ENCODE results near the gene TMEM258.

DNA sequence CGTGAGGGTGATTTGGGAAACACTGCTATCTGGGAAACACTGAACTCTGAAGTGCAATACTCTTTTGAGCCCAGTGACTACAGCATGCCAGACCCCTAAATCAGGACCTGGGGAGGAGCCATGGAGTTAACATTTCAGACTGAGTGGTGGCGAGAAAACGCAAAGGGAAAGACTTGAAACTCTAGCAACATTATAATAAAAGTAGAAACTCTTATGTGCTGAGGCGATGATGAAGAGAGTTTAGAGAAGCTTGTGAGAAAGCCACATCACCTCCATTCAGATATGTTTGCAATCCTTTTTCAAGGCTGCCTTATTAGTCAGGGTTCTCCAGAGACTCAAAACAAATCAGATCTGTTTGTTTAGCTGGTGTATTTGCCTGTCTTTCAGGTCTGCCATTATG is 2.2 kb upstream of the TMEM258 start:
- TF ChIP-seq, protein P1, sequence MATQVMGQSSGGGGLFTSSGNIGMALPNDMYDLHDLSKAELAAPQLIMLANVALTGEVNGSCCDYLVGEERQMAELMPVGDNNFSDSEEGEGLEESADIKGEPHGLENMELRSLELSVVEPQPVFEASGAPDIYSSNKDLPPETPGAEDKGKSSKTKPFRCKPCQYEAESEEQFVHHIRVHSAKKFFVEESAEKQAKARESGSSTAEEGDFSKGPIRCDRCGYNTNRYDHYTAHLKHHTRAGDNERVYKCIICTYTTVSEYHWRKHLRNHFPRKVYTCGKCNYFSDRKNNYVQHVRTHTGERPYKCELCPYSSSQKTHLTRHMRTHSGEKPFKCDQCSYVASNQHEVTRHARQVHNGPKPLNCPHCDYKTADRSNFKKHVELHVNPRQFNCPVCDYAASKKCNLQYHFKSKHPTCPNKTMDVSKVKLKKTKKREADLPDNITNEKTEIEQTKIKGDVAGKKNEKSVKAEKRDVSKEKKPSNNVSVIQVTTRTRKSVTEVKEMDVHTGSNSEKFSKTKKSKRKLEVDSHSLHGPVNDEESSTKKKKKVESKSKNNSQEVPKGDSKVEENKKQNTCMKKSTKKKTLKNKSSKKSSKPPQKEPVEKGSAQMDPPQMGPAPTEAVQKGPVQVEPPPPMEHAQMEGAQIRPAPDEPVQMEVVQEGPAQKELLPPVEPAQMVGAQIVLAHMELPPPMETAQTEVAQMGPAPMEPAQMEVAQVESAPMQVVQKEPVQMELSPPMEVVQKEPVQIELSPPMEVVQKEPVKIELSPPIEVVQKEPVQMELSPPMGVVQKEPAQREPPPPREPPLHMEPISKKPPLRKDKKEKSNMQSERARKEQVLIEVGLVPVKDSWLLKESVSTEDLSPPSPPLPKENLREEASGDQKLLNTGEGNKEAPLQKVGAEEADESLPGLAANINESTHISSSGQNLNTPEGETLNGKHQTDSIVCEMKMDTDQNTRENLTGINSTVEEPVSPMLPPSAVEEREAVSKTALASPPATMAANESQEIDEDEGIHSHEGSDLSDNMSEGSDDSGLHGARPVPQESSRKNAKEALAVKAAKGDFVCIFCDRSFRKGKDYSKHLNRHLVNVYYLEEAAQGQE (IDR thresholded peaks at IDR 0.05; ENCODE audit: insufficient read depth in 1 of 2, low read depth in 2 of 2, low read length in 2 of 2) = no peak
- no peak for TF ChIP-seq POLR2AphosphoS5 (IDR thresholded peaks at IDR 0.05; ENCODE audit: low read depth, low read length)
- no peak for TF ChIP-seq FOXP2 (optimal IDR thresholded peaks at IDR 0.05; ENCODE audit: borderline replicate concordance, extremely low read depth, extremely low read length, insufficient read depth)
- TF ChIP-seq SIN3A (IDR thresholded peaks at IDR 0.05; ENCODE audit: borderline replicate concordance, insufficient read depth, low read length) = no peak
- TF ChIP-seq TAF1 (IDR thresholded peaks at IDR 0.05; ENCODE audit: borderline replicate concordance, insufficient read depth, low read length) = no peak

All from PFSK-1 (cell line).